Thoracic aorta (tissue), 2 donors: Measurements from ENCODE around the gene ULBP3. TPM values are rescaled to one million over a fixed set of nuclear protein-coding genes. Genes with fewer than 3 reads are reported as not detected.
A peak's percentile ranks its signal among the peaks of the same experiment; 100 is the strongest.

ENCODE experiments used
- ATAC-seq: fragments of 150-250 bp; one replicate; pipeline ENCODE4 v1.8.0; 2017; ENCODE audit warnings: low read depth; ENCODE audit not compliant: insufficient number of reproducible peaks, low FRiP score
- DNase-seq: peaks from one replicate; pipeline ENCODE4 v3.0.0-alpha.2; 2020; ENCODE audit warnings: low spot score
- H3K27ac ChIP-seq, 2 donors: fragments of 200-600 bp; sonication (generic); 1 replicate in 1 of 2; 2 replicates in 1 of 2; pipeline ENCODE4 v1.5.1; 2016; ENCODE audit warnings: mild to moderate bottlenecking in 2 of 2, moderate library complexity in 2 of 2
- H3K27me3 ChIP-seq: fragments of 200-600 bp; sonication (generic); replicated peaks from 2 replicates; pipeline ENCODE4 v1.6.0; 2016; ENCODE audit warnings: mild to moderate bottlenecking; ENCODE audit not compliant: insufficient read depth
- H3K36me3 ChIP-seq: fragments of 200-600 bp; sonication (generic); one replicate; pipeline ENCODE4 v1.5.1; 2016
- H3K4me1 ChIP-seq, 2 donors: fragments of 200-600 bp; sonication (generic); 1 replicate in 1 of 2; 2 replicates in 1 of 2; pipeline versions ENCODE4 v1.5.1 to v1.6.0; 2016; ENCODE audit warnings: low read depth in 2 of 2, mild to moderate bottlenecking in 1 of 2; ENCODE audit not compliant: control insufficient read depth in 1 of 2
- H3K4me3 ChIP-seq: fragments of 200-600 bp; sonication (generic); 2 replicates; pipeline ENCODE4 v1.5.1; 2016; ENCODE audit warnings: mild to moderate bottlenecking
- H3K9me3 ChIP-seq: fragments of 200-600 bp; sonication (generic); 2 replicates; pipeline ENCODE4 v1.5.1; 2016
- total RNA-seq, 2 donors: library from RNA; depleted of rRNA; stranded (reverse); fragments of >200 nt; gene quantifications; one replicate each; pipeline versions ENCODE4 v1.1.0 to v1.2.3, GENCODE V29; 2016
- TF ChIP-seq, protein P1 (sequence below): fragments of 200-600 bp; sonication (generic); IDR thresholded peaks from one replicate; pipeline ENCODE4 v1.5.1; 2019; ENCODE audit warnings: antibody characterized with exemption

ULBP3 gene
- total RNA-seq, 2 donors from 2014 or later, result 0.78 to 3.0 TPM

DNA sequence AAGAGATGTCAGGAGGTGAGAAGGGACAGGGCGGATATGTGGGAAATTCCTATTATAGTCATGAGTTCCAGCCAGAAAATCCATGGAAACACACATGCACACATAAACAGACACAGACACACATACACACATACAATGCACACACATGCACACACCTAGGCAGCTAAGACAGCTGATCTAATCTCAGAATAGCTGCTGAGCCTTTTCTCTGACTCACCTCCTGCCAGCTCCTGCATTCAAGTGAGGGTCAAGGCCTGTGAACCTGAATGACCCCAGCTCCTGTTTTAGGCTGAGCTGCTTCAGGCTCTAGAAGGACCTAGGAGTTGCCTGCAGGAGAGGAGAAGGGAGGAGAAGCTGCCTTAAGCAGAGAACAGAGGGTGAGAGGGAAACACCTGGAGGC, 22.0 kb downstream of the ULBP3 start:
- ATAC-seq (no peak), DNase-seq (no peak)
- Histone ChIP-seq H3K36me3 (no peaks in the 10 kb centered on the region), H3K27ac (no peak overlapping the region), H3K27me3 (no peaks in the 10 kb centered on the region), H3K4me1 (no peaks in the 10 kb centered on the region), H3K4me3 (no peak overlapping the region), H3K9me3 (no peaks in the 10 kb centered on the region)
- TF ChIP-seq, protein P1, sequence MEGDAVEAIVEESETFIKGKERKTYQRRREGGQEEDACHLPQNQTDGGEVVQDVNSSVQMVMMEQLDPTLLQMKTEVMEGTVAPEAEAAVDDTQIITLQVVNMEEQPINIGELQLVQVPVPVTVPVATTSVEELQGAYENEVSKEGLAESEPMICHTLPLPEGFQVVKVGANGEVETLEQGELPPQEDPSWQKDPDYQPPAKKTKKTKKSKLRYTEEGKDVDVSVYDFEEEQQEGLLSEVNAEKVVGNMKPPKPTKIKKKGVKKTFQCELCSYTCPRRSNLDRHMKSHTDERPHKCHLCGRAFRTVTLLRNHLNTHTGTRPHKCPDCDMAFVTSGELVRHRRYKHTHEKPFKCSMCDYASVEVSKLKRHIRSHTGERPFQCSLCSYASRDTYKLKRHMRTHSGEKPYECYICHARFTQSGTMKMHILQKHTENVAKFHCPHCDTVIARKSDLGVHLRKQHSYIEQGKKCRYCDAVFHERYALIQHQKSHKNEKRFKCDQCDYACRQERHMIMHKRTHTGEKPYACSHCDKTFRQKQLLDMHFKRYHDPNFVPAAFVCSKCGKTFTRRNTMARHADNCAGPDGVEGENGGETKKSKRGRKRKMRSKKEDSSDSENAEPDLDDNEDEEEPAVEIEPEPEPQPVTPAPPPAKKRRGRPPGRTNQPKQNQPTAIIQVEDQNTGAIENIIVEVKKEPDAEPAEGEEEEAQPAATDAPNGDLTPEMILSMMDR, result no peak

DNA sequence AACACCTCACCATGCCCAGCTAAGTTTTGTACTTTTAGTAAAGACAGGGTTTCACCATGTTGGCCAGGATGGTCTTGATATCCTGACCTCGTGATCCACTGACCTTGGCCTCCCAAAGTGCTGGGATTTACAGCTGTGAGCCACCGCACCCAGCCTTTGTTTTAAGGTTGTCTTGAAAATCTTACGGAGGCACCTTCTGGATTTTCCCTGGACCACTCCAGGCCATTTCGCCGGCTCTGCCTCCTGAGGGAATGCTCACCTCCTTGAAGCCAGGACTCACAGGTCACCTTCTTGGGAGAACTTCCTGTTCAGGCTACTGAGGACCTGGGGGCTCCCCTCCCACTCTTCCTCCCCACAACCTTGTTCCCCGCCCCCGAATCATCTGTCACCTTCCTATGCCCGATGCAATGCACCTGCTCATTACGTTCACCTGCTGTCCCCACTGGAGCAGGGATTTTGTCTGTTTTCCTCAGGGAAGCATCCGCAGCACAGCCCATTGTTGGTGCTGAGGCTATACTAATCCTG, 24.2 kb downstream of the ULBP3 start:
- H3K4me3 ChIP-seq, result no peak overlapping the region
- no peak for ATAC-seq
- DNase-seq, result no peak
- H3K9me3 ChIP-seq, result no peaks in the 10 kb centered on the region
- H3K36me3 ChIP-seq, result no peaks in the 10 kb centered on the region
- H3K27me3 ChIP-seq, result no peaks in the 10 kb centered on the region
- no peaks in the 10 kb centered on the region for H3K4me1 ChIP-seq
- TF ChIP-seq, protein P1, result no peak
- H3K27ac ChIP-seq, result no peak overlapping the region

DNA sequence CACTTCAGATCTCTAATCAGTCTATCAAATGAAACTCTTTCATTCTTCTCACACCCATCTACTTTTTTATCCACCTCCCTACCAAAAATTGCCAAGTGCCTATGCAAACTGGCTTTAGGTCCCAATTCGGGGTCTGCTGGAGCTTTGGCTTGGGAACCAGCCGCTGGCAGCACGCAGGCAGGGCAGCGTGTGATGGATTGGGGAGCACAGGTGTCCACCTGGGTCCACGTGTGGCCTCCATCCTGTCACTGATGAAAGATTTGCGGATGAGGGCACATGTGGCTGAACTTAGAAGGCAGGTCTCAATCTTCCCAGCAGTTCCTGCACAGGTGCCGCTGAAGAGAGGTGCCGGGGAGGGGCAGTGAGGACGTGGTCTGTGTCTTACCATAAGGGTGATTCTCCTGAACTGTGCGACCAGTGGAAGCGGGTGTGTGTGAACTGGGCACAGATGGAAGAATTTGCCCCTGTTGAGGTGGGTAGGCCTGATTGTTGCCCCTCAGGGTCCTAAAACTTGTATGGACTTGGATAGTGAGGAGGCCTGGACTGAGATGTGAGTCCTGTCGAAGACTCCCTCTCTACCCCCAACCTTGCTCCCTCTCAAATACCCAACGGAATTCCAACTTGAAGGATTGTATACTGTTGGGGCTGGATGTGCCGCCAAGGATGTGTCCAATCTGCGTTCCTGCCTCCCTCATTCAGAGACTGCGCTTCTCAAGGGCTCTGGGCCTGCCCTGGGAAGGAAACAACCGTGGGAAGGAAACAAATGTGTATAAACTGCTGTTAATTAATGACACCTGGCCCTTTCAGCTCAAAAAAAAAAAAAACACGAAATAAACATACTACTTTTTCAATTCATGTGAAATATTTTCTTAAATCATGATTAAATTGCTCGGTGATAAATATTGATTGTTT, 25.2 kb downstream of the ULBP3 start:
- DNase-seq (no peak), ATAC-seq (no peak)
- no peaks in the 10 kb centered on the region for H3K9me3 ChIP-seq
- H3K4me1 ChIP-seq, result no peaks in the 10 kb centered on the region
- H3K36me3 ChIP-seq, result no peaks in the 10 kb centered on the region
- H3K27me3 ChIP-seq, result no peaks in the 10 kb centered on the region
- TF ChIP-seq, protein P1, result no peak
- H3K27ac ChIP-seq, result no peak overlapping the region
- H3K4me3 ChIP-seq, result no peak overlapping the region

DNA sequence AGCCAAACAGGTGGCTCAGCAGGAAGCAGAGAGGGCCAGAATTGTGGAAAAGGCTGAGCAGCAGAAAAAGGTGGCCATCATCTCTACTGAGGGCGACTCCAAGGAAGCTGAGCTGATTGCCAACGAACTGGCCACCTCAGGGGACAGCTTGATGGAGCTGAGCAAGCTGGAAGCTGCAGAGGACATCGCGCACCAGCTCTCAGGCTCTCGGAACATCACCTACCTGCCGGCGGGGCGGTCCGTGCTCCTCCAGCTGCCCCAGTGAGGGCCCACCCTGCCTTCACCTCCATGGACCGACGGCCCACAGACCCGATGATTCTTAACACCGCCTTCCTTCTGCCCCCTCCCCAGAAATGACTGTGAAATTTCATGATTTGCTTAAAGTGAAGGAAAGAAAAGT, 25.8 kb downstream of the ULBP3 start:
- Histone ChIP-seq H3K27me3 (peaks cover under 1% of the 10 kb centered on the region), H3K4me1 (peaks cover 4 to 5% of the 10 kb centered on the region in 2 donors), H3K36me3 (no peaks in the 10 kb centered on the region), H3K4me3 (no peak overlapping the region), H3K9me3 (no peaks in the 10 kb centered on the region), H3K27ac (no peak overlapping the region)
- TF ChIP-seq, protein P1, result no peak
- ATAC-seq (no peak), DNase-seq (no peak)

DNA sequence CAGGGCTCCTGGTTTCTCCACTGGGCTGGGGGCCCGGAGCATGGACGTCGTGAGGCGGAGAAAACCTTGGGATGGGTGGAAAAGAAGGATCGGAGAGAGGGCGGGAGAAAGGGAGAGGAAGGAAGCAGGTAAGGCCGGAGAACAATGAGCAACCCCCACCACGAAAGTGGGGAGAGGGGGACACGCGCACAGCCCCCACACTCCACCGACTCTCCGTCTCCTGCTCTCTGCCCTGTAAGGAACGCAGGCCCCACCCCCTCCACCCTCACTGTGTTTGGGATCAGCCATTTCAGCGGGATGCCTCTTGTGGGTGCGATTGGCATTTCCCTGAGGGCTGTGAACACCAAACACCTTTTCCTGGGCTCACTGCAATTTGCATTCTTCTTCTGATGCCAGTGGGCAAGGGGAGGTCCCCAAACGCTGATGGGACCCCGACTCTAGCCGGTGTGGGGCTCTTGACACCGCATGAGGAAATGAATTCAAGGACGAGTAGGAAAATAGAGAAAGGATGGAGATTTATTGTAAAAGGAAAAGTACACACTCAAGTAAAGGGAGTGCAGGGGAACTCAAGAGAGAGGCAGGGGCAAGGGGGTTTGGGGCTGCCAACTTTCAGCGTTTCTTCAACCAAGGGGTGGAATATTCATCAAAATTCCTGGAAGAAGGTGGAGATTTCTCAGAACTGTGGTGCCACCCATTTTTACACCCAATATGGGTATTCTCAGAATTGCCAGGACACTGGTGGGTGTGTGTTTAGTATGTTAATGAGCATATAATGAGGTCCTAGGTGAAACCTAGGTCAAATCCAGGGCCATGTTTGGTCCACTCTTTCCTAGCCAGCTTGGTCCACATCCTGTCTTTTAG, 30.5 kb downstream of the ULBP3 start:
- DNase-seq (no peak), ATAC-seq (no peak)
- Histone ChIP-seq H3K9me3 (no peaks in the 10 kb centered on the region), H3K36me3 (no peaks in the 10 kb centered on the region), H3K4me3 (peak overlapping the region; percentile 66), H3K4me1 (peaks cover 13 to 16% of the 10 kb centered on the region in 2 donors), H3K27me3 (peaks cover 12% of the 10 kb centered on the region), H3K27ac (no peak overlapping the region)
- TF ChIP-seq, protein P1, result no peak
